ENCODE results near the gene CGB7. TPM values are rescaled to one million over a fixed set of nuclear protein-coding genes. Genes with fewer than 3 reads are reported as not detected.
"Not testable (repeated sequence)": the region's sequence is repeated elsewhere in the genome, so short reads cannot be mapped to it uniquely, and the experiment has no call there.

Gene CGB7
- polyA plus RNA-seq, 3 donors = 0.12 to 1.0 TPM; not detected in 1

DNA sequence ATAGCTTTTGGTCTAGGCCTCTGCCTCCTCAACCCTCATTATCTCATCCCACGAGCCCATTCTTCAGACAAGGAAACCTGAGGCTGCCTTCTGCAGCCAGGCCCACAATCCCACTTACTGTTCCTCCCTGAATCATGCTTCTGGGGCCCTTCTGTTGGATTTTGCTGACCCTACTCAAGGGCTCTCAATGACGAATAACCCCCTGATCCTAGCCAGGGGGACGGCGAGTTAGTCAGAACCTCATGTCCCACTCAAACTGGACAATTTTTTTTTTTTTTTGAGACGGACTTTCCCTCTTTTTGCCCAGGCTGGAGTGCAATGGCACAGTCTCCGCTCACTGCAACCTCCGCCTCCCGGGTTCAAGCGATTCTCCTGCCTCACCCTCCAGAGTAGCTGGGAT is 35.4 kb downstream of the CGB7 start:
- 89 to 94% (median 91%) methylated on average over 9 of the region's 9 CpGs for WGBS, 3 donors
- H3K27ac ChIP-seq (ENCODE audit: low read depth, low read length) = no peak overlapping the region

DNA sequence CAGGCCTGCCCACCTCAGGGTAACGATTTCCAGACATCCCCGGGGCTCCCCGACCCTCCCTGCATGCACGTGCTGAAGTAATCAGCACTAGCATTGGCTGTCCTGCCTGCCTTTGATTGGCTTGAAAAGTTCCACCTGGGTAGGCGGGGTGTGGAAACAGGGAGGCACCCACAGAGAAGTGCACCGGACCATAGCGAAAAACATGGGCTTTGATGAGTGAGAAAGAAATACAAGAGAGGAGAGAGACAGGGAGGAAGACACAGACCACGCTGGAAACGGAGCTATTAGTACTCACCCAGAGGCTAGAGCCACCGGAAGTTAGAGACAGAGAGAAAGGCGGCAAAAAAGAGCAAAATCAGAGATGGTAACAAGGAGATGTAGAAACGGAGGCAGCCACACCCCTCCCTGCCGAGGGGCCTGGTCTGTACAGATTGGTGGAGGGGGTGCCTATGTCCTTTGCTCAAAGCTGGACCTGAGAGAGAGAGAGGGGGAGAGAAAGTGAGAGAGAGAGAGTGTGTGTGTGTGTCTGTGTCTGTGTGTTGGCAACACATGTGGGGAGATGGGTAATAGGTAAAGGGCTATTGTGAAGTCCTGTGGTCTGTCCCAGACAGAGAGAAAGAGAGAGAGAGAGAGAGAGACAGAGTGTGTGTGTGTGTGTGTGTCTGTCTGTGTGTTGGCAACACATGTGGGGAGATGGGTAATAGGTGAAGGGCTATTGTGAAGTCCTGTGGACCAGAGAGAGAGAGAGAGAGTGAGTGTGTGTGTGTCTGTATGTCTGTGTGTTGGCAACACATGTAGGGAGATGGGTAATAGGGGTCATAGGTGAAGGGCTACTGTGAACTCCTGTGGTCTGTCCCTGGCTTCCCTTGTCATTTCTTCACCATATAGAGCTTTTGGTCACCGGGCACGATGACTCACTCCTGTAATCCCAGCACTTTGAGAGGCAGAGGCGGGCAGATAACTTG is 36.3 kb downstream of the CGB7 start:
- 36 to 53% (median 40%) methylated on average over 16 of the region's 16 CpGs for WGBS, 3 donors

DNA sequence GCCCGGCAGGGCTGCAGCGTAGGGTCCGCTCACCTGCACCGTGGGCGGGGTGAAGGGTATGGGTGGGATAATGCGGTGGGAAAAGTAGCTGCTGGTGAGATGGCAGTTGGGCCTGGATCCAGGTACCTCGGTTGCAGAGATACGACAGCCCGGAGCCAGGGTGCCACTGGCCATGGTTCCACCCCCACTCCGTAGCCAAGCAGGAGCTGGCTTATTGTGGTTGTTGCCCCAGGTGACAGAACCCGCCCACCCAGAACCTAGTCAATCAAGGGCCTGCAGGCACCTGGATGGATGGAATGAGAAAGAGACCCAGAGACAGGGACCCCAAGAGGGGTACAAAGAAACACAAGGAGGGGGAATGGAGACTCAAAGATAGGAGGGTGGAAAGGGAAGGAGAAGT is 37.2 kb downstream of the CGB7 start:
- H3K27ac ChIP-seq (ENCODE audit: low read depth, low read length) = no peak overlapping the region
- WGBS, 3 donors = 33 to 77% (median 62%) methylated on average over 11 of the region's 11 CpGs

More for the DNA sequence above, 36.3 kb downstream of the CGB7 start:
- H3K27ac ChIP-seq (ENCODE audit: low read depth, low read length) = no peak overlapping the region

DNA sequence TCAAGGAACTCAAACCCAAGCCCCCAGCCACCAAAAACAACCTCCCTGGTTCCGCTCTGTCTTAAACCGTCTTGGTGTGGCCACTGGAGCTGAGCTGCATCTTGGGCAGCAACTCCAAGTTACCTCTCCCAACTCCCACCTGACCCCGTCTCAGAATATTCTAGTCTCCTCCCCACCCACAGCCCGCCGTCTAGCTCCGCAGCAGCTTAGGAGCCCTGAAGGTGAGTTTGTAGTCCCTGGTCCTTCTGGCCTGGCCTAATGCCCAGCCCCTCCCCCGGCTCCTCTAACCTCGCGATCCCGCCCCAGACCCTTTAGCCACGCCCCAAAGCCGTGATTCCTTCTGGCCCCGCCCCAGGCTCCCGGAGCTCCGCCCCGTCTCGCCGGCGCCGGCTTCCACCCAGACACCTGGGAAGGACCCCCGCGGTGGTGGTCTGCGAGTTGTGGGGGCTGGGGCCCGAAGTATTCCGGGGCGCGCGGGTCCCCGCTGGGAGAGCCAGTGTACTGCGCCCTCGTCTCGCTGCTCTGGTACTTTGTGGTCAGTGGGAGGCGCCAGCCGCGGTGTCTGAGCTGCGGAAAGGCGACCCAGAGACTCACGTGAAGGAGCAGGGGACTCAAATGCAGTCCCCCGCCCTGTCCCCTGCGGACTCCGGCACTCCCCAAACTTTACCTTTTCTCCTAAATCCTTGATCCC is 38.2 kb downstream of the CGB7 start:
- no peak overlapping the region for H3K27ac ChIP-seq (ENCODE audit: low read depth, low read length)
- WGBS, 3 donors = 10 to 16% (median 15%) methylated on average over 41 of the region's 41 CpGs

DNA sequence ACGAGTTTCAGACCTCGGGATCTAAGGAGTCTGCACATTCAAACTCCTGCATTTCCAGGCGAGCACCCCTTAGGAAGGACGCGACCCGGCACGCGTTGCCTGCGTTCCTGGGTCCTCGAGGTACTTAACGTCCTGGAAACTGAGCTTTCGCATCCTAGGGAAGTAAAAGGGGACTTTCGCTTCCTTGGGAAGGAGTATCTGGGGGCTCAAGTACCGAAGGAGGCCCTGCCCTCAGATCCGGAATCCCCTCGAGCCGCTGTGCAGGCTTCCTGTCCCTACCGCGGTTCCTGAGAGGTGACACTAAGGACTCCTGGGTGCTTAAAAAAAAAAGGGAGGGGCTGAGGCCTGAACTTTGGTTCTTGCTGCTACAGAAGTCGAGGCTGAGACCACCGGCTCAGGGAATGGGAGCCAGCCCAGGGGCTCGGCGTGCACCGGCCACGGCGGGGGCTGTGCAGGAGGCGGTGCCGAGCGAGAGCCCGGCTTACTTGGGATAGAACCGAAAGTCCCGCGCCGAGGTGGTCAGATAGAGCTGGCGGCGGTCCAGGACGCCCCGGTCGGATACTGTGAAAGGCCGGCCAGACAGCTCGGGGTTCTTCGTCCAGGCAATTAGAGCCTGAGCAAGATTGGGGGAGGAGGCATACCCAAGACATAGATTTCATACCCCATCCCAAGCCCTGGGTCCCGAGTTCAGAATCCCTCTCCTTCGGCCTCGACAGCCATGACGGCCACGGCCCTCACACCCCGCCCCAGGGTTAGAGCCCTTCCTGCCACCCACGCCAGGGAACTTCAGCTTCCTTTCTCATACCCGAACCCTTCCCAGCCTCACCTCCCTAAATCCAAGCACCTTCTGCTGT is 38.9 kb downstream of the CGB7 start:
- 1 to 9% (median 3%) methylated on average over 43 to 50 of the region's 50 CpGs for WGBS, 3 donors
- H3K27ac ChIP-seq (ENCODE audit: low read depth, low read length) = not testable (repeated sequence)

DNA sequence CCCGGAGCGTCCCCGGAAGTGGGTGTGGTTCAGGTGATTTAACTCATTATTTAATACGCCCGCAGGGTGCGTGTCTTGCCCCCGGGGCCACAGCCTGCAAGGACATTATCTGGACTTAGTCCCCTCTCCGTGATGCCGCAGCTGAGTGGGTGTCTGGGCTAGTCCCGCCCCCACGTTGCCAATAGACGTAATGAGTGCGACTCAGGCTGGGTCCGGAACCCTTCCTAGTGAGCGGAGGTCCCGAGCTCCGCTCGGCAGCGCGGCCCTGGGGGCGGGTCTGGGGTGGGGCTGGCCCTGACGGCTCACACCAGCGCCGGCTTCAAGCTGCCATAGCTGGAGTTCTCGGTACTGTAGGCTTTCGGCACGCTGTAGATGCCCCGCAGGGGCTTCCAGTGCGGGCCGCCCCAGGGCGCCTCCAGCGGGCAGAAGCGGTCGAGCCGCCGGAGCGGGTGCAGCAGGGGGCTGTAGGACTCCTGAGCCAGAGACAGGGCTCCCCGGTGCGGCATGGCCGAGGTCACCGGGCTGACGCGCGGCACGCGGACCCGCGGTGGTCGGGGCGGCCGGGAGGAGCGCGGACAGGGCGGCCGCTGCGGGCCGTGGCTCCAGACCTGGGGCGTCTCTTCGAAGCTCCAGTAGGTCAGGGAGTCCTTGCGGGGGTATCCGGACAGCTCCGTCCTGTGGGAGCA is 39.7 kb downstream of the CGB7 start:
- no peak overlapping the region for H3K27ac ChIP-seq (ENCODE audit: low read depth, low read length)
- 1% methylated on average over 46 to 62 of the region's 62 CpGs for WGBS, 3 donors

DNA sequence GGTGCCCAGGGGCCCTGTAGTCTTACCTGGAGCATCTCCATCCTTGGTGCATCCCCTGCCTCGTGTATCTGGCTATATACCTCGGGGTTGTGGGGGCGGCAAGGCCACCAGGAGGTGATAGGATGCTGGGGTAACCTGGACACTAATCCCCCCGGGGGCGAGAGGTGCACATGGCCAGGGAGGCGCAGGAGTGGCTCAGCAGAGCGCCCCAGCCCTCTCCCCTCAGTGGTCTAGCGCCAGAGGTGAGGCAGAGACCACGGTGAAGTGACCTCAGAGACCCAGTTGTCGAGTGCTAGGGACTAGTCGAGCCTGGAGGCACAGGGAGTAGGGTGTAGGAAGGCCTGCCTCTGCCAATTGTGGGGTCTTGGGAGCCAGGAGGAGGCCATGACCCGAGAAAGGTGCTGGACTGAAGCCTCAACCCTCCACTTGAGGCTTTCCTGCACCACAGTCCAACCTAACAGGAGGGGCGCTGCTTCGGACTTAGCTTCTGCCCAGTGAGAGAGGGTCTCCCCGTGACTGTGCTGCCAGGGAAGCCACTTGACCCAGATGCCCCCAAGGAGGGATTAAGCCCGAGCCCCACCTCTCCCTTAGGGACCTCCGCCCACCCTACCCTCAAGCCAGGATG is 40.4 kb downstream of the CGB7 start, which contains the start of gene LHB:
Gene LHB, minus strand, starts transcription at position 51 of the 625 bp plus-strand sequence. Its CDS starts 10 bp downstream, at position 41.
- no peak within 1 kb of the TSS for H3K27ac ChIP-seq (ENCODE audit: low read depth, low read length)
- WGBS, 3 donors = 70 to 74% (median 73%) methylated on average over 16 to 17 of the region's 17 CpGs

DNA sequence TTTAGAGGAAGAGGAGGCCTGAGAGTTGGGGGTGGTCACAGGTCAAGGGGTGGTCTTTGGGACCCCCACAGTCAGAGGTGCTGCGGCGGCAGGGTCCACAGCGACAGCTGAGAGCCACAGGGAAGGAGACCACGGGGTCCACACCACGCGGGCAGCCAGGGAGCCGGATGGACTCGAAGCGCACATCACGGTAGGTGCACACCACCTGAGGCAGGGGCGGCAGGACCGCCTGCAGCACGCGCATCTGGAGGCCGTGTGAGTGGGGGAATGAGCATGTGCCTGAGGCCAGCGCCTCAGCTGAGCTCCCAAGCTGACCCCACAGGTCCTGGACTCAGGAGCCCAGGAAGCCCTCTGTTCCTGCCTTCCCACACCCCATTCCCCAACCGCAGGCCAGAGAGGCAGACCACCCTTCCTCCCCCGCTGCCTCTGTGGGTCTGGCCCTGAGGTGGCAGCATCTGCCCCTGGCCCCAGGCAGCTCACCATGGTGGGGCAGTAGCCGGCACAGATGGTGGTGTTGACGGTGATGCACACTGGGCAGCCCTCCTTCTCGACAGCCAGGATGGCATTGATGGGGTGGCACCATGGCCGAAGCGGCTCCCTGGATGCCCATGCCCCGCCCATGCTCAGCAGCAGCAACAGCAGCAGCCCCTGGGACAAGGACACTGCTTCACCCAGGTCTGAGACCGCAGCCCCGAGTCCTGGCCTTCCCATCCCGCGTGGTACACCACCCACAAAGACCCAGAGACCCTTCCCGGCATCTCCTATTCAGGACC is 41.3 kb downstream of the CGB7 start:
- no peak overlapping the region for H3K27ac ChIP-seq (ENCODE audit: low read depth, low read length)
- WGBS, 3 donors = 93 to 96% (median 94%) methylated on average over 21 to 26 of the region's 29 CpGs

DNA sequence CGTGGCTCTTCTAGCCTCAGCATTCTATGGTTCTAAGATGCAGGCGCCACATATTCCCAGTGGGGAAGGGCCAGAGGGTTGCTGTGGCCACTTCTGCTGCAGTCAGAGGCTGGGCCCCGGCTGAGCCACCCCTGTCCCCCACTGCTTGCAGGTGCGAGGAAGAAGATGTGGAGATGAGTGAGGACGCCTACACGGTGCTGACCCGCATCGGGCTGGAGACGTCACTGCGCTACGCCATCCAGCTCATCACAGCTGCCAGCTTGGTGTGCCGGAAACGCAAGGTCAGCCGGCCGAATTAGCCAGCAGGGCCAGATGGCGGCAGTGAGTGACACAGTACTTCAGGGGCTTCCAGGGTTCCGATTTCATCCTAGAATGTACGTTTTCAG is 42.7 kb downstream of the CGB7 start:
- no peak overlapping the region for H3K27ac ChIP-seq (ENCODE audit: low read depth, low read length)
- WGBS, 3 donors = 90 to 92% (median 92%) methylated on average over 18 of the region's 18 CpGs

DNA sequence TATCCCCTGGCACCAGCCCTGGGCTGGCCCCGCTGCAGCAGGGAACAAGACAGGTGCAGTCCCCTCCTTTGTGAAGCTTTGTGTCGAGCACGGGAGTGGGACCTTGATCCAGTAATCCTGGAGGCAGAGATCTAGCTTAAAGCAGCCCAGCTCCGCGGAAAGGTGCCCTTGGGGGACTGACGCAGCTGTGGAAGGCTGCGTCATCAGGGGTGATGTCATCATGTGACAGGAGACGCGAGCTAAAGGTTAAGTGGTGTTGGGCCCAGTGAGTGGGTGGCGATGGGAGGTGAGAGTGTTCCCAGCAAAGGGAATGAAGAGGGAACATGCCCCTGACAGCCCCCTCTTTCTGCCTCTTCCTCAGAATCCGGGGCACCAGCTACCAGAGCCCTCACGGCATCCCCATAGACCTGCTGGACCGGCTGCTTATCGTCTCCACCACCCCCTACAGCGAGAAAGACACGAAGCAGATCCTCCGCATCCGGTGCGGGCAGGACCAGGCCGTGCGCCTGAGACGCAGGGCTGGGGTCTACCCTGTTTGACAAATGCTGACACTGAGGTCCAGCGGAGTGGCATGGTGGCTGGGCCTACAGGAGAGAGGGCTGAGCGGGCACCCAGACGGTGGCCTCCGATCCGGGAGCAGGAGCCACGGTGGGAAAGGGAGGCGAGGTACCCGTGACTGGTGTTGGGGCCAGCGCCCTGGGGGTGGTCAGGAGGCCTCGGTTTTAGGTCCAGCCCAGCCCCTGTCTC is 43.3 kb downstream of the CGB7 start:
- H3K27ac ChIP-seq (ENCODE audit: low read depth, low read length) = no peak overlapping the region
- WGBS, 3 donors = 88 to 94% (median 91%) methylated on average over 27 to 32 of the region's 32 CpGs

DNA sequence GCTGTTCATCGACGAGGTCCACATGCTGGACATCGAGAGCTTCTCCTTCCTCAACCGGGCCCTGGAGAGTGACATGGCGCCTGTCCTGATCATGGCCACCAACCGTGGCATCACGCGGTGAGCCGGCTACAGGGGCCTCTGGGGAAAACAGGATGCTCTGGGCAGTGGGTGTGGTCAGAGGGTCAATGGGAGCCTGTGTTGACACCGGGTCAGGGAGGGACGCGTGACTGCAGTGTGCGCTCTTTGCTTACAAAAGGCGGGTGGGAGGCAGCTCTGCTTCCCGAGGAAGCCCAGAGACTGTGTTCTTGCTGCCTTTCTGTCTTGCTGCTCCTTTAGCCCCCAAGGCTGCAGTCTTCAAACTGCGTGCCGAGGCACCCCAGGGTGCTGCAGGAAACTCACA is 46.4 kb downstream of the CGB7 start:
- 86 to 94% (median 89%) methylated on average over 17 of the region's 17 CpGs for WGBS, 3 donors
- no peak overlapping the region for H3K27ac ChIP-seq (ENCODE audit: low read depth, low read length)

DNA sequence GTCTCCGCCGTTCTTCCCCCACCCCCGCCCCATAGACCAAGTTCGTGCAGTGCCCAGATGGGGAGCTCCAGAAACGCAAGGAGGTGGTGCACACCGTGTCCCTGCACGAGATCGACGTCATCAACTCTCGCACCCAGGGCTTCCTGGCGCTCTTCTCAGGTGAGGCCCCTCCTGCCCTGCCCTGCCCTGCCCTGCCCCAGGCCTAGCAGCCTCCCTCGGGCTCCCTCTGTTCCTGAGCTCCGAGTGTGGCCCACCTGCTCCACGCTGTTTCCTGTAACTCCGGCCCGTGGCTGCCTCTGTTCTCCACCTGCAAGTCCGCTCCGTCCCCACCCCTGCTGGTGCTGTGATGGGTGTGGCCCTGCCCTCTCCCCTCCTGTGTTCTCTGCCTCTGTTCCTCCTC is 47.1 kb downstream of the CGB7 start:
- WGBS, 3 donors = 91 to 96% (median 91%) methylated on average over 15 to 18 of the region's 18 CpGs
- H3K27ac ChIP-seq (ENCODE audit: low read depth, low read length) = no peak overlapping the region

DNA sequence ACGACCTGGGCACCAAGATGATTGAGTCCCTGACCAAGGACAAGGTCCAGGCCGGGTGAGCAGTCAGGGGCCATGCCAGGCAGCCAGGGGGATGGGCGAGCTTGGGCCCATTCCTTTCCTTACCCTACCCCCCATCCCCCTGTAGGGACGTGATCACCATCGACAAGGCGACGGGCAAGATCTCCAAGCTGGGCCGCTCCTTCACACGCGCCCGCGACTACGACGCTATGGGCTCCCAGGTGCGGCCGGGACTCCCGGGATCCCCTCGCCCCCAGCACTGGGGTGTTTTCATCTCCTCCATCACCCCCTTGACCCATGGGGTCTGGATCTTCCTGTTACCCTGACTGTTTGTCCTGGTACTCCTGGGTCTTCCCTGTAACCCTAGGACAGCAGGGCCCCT is 47.7 kb downstream of the CGB7 start:
- H3K27ac ChIP-seq (ENCODE audit: low read depth, low read length) = no peak overlapping the region
- 93 to 97% (median 97%) methylated on average over 18 of the region's 18 CpGs for WGBS, 3 donors

DNA sequence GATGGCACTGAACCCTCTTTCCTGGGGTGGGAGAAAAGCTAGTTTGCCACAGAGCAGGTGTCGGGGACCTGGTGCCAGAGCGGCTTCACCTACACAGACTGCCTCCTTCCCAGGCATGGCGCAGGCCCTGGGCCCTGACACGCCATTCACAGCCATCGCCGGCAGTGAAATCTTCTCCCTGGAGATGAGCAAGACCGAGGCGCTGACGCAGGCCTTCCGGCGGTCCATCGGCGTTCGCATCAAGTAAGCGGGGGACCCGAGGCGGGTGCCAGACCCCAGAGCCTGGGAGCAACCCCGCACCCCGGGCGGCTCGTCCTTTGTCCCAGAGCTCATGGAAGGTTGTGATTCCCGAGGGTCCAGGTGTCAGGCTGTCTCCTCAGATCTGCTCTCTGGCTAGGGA is 50.6 kb downstream of the CGB7 start:
- 94 to 97% (median 97%) methylated on average over 22 of the region's 22 CpGs for WGBS, 3 donors
- H3K27ac ChIP-seq (ENCODE audit: low read depth, low read length) = no peak overlapping the region

DNA sequence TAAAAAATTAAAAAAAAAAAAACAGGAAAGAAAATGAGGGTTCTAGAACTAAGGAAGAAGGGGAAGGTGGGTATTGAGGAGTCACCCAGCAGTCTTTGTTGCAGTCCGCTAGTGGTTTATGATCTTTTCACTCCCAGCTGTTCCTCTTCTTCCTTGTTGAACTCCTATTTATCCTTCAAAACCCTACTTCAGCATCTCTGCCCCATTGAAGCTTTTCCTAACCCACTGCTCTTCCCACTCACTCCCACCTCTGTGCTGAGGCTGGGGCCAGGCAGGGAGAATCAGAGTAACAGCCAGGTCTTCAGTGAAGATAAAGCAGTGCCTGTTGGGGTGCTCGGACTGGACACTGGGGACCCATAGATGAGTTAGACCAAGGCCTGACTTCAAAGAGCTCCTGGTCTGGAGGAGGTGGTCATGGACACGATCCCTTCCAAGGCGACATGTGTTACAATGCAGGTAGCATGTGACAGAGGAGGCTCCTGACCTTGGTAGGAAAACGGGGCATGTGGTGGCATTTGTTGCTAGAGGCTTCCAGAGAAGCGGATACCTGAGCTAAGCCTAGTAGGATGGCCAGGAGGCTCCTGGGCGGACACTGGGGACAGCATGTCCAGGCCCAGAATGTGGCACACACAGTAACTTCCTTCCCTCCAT is 52.5 kb downstream of the CGB7 start:
- WGBS, 3 donors = 89 to 96% (median 94%) methylated on average over 7 of the region's 7 CpGs
- H3K27ac ChIP-seq (ENCODE audit: low read depth, low read length) = no peak overlapping the region

All from adipose tissue (tissue), 3 donors.